HG03469 (cell line): Measurements from ENCODE around the gene SLC38A2.
"Not testable (repeated sequence)": the region's sequence is repeated elsewhere in the genome, so short reads cannot be mapped to it uniquely, and the experiment has no call there.

Experiments used
- ATAC-seq: cut with Tn5 transposase; IDR thresholded peaks from one replicate; pipeline ENCODE4 v1.9.1; 2021; ENCODE audit warnings: mild to moderate bottlenecking, moderate library complexity, moderate number of reproducible peaks; ENCODE audit not compliant: unreplicated experiment

SLC38A2 gene

GRCh38 chr12:46372544-46373300 lies at the start of gene SLC38A2:
TSS of gene SLC38A2 (minus strand) at chr12:46372773. CDS start at chr12:46371293, 1,480 bp downstream.
- peak; percentile 72 for ATAC-seq

- no peak for ATAC-seq
These were observed 47.1 kb upstream of the SLC38A2 start for GRCh38 chr12:46419675-46420074.

- no peak for ATAC-seq
These were observed 43.0 kb upstream of the SLC38A2 start for GRCh38 chr12:46415552-46415951.

- ATAC-seq = no peak
These were observed 42.2 kb upstream of the SLC38A2 start for GRCh38 chr12:46414591-46415268.

GRCh38 chr12:46413368-46413767 lies 40.8 kb upstream of the SLC38A2 start:
- no peak for ATAC-seq

GRCh38 chr12:46412857-46413256 lies 40.3 kb upstream of the SLC38A2 start:
- ATAC-seq = no peak

GRCh38 chr12:46410495-46410894 lies 37.9 kb upstream of the SLC38A2 start:
- no peak for ATAC-seq

GRCh38 chr12:46409974-46410373 lies 37.4 kb upstream of the SLC38A2 start:
- no peak for ATAC-seq

GRCh38 chr12:46409342-46409741 lies 36.8 kb upstream of the SLC38A2 start:
- no peak for ATAC-seq

GRCh38 chr12:46408441-46408840 lies 35.9 kb upstream of the SLC38A2 start:
- no peak for ATAC-seq

GRCh38 chr12:46407361-46407760 lies 34.8 kb upstream of the SLC38A2 start:
- no peak for ATAC-seq

GRCh38 chr12:46406352-46407027 lies 33.9 kb upstream of the SLC38A2 start:
- ATAC-seq = no peak

GRCh38 chr12:46404733-46405132 lies 32.2 kb upstream of the SLC38A2 start:
- ATAC-seq = no peak

- no peak for ATAC-seq
These were observed 31.7 kb upstream of the SLC38A2 start for GRCh38 chr12:46404225-46404631.

GRCh38 chr12:46403719-46404070 lies 31.1 kb upstream of the SLC38A2 start:
- no peak for ATAC-seq

- ATAC-seq = no peak
These were observed 30.6 kb upstream of the SLC38A2 start for GRCh38 chr12:46402941-46403718.

- ATAC-seq = no peak
These were observed 29.9 kb upstream of the SLC38A2 start for GRCh38 chr12:46402451-46402850.

GRCh38 chr12:46401662-46402061 lies 29.1 kb upstream of the SLC38A2 start:
- no peak for ATAC-seq

- no peak for ATAC-seq
These were observed 27.8 kb upstream of the SLC38A2 start for GRCh38 chr12:46400406-46400805.

- ATAC-seq = not testable (repeated sequence)
These were observed 27.1 kb upstream of the SLC38A2 start for GRCh38 chr12:46399461-46400248.
